HG02759 (cell line): ENCODE results near the gene REEP1.
A peak's percentile ranks its signal among the peaks of the same experiment; 100 is the strongest.
"Not testable (repeated sequence)": the region's sequence is repeated elsewhere in the genome, so short reads cannot be mapped to it uniquely, and the experiment has no call there.

ENCODE experiments used
- ATAC-seq: cut with Tn5 transposase; IDR thresholded peaks from one replicate; pipeline ENCODE4 v1.9.1; 2021; ENCODE audit warnings: mild to moderate bottlenecking, moderate library complexity; ENCODE audit not compliant: unreplicated experiment

Gene REEP1

DNA sequence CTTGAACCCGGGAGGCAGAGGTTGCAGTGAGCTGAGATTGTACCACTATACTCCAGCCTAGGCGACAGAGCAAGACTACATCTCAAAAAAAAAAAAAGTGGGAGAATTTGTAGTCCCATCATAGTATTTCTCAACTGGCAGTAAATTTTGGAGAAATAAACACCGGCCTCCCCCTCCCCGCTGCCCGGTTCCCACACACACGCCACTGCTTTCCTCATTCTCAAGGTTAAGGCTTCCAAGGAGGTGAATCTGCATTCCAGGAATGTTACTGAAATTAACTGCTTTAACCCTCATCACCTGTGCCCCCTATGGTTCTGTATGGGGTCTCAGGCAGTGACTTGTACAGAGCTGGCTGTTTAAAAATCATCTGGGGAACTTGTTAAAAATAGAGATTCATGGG is 88.2 kb downstream of the REEP1 start:
- no peak for ATAC-seq

DNA sequence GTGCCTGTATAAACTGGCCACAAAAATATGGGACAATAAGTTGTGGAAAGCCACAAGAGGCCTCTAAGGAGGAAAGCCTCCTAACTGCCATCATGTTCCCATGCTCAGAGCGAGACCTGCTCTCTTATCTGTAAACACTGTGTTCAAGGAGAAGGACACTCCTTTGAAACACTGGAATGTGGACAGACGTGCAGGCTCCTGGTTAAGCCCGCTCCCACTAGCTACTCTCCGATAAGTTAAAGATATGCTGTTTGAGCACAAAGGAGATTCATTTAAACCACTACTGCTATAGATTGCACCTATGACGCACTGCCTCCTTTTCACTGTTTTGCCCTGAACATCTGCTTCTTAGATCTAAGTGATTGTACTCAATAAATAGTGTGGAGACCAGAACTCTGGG is 92.2 kb downstream of the REEP1 start:
- not testable (repeated sequence) for ATAC-seq

DNA sequence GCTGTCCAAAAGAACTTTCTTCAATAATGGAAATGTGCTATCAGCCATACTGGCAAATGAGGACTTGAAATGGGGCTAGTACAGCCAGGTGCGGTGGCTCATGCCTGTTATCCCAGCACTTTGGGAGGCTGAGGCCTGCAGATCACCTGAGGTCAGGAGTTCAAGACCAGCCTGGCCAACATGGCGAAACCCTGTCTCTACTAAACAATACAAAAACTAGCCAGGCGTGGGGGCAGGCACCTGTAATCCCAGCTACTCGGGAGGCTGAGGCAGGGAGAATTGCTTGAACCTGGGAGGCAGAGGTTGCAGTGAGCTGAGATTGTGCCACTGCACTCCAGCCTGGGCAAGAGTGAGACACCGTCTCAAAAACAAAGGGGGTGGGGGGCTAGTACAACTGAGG is 92.6 kb downstream of the REEP1 start:
- ATAC-seq: not testable (repeated sequence)

DNA sequence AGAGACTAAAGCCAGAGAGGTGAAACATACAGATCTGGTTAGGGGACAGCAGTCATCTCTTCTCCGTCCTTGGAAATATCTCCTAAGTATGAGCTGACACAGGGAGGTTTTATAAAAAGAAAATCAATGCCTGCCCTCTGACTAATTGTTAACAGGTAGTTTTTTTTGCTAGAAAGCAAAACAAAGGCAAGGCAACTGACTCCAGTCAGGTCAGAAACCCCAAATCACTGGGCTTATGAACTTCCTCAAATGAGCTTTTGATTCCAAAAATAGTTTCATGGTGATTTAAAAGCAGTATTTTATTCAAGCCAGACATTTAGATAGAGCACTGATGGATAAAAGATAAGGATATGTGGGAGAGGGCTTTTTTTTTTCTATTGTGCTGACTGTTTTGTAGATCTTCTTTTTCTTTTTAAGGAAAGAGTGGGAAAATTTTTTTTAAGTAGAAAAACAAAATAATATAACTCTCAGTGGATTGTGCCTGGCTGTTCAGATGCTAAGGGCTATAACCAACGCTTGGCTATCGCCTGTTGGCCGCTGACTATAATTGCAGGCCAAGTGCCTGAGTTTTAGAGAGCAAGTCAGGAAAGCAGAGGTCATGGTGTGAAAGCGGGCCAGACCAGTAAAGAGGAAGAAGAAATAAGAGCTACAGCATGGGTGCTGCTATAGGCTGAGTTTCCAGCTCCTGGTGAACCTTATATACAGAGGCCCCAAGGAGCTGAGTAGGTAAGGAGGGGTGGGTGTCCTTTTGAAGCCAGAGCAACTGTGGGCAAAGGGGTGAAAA is 93.3 kb downstream of the REEP1 start:
- peak; percentile 57 for ATAC-seq

DNA sequence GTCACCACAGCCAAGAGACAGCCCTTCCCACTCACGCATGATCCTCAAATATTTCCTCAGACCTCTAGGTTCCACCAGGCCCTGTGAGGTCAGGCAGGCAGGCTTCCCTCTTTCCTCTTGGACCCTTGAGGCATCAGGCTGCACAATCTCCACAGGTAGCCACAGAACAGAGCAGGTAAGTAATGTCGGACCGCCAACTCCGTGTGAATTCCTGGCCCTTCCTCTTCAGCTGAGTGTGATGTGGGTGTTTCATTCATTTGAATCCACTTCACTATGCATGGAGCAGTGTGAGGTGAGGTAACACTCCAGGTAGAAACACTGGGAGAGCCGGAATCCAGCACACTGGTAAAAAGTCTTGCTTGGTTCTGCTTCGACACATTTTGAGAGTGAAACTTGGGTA is 94.2 kb downstream of the REEP1 start:
- ATAC-seq: no peak

DNA sequence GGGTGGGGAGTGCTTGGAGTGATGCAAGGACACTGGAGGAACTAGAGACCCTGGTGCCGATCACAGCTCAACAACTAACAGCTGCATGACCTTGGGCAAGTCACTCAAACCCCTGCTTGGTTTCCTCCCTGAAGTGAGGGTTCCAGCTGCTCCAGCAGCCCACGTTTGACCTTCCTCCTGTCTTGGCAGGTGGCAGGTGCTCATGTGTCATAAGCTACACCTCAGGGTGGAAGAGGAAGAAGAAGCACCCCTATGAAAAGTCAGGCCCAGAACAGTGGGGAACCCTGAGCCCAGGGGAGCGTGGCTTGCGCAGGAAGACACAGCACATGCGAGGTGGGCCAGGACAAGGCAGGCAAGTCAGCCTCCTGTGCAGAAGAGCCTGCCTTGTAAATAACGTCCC is 95.8 kb downstream of the REEP1 start:
- ATAC-seq: no peak

DNA sequence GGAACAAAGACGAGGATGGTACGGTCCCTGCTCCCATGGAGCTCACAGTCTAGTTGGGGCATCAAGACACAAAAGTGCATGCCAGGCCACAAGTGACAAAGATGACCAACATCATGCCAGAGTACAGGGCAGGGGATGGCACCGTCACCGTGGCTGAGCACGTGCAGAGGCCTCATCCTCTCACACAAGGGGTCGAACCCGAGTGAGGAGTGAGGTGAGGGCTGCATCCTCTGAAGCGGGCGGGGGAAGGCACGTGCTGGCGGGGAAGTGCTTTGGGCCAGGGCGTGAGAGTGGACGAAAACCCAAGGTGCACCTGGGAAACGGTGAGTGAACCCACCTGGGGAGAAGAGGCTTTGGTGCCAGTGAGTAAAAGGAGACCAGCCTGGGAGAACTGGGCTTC is 97.2 kb downstream of the REEP1 start:
- ATAC-seq: no peak

DNA sequence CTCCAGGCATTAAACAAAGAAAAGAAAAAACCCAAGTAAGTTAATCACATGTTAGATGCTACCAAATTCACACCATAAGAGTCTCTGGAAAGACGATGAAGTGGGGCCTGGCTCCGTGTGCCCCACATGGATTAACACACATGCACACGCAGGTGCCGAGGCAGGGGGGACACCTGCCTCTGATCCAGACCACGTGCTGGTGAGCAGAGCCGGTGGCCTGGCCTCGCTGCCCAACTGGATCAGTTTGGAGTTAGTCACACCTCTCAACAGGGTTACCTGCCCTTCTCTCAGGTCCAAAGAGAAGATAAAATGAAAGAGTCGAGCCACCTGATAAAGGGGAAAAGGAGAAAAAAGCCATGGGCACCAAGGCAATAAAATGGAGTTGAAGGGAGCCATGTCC is 97.7 kb downstream of the REEP1 start:
- no peak for ATAC-seq

DNA sequence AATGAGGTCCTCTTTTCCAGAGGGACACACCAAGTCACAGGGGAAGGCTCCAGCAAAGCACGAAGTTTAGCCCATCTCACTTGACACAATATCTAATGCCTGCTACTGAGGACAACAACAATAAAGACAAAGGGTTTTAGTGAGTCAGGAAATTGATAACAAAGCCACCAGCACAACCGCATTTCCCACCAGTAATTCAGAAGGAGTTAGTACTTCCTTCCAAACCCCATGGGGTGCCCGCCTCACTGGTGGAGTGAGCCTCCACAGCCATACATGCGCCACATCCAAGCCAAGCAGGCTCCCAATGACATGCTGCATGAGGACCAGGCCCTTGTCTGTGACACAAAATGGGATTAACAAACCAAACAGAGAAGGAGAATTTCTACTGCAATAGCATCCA is 98.1 kb downstream of the REEP1 start:
- no peak for ATAC-seq

DNA sequence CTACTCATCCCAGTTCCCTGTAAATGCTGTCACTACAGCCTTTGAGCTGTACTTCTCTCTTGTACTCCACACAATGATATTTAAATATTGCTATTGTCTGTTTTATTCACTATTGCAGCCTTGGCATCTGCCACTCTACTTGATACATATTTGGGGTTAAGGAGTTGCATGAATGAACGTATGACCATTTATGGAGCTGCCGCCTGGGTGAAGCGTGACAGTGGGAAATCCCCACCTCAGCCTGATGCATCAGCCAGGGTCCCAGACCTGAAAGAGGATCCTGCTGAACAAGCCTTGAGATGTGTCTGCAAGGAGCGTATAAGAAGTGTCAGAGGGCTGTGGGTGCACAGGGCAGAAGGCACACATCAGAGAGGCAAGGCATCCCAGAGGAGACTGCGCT is 99.1 kb downstream of the REEP1 start:
- peak; percentile 97 for ATAC-seq

DNA sequence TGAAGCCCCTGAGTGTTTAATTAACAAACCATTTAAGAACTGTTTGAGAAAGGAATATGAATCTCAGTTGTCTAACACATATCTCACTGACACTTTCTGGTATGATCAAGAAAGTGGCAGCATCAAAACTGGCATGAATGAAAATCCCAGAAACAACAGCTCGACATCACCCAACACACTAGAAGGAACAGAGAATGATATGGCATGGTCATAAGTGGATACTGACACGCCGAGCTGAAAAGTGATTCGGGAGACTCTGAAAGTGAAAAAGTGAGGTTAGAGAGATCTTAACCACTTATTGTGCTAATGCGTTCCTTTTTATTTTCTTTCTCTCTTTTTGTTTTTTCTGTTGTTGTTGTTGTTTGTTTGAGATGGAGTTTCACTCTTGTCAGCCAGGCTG is 100.3 kb downstream of the REEP1 start:
- ATAC-seq: no peak

DNA sequence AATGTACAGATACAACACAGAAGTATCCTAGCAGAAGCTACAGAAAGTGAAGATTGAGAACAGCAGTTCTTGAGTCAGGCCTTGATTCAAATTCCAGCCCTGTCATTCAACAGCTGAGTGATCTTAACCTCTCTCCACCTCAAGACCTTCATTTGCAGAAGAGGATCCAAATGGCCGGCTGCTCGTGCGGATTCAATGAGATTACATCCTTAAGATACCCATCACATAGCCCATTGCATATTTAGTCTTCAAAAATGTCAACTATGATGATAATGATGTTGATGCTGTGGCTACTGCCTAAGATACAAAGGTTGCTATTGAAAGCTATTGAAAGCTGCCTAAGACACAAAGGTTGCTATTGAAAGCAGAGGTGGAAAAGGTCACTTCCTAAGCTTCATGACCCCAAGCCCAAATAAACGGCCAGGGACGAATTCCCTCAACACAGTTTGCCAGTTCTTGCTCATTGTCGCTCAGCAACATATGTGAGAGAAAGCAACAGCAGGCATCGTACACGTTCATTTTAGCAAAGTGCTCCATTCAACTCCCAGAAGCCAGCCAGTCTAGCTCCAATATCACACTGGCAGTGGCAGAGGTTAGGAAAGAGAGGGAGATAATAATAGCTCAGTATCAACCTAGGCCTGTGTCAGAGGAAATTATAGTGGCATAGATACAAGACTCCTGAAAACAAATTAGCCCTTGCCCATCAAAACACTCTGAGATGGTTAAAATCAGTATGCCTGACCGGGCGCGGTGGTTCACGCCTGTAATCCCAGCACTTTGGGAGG is 102.0 kb downstream of the REEP1 start:
- no peak for ATAC-seq

DNA sequence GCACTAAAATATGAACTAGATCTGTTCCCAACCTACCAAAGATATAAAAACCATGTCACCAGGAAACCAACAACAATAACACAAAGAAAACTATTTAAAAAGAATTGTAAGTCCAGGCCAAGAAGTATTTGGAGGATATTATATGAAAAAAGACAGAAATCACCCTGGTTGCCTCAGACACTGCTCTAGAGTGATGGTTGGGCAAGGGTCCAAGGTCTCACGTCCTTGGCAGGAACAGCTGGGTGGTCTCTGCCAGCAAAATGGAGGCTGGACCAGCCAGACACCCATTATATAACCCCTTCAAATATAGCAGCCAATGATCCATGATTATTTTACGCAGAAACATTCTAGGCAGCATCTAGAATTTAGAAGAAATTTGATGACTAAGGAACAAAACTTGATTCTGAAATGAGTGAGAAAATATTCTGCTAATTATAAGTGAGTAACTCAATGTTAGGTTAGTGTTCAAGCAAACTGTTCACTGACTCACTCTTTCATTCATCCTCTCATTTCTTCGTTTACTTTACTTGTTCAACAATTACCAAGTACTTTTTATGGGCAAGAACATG is 102.8 kb downstream of the REEP1 start:
- ATAC-seq: no peak

DNA sequence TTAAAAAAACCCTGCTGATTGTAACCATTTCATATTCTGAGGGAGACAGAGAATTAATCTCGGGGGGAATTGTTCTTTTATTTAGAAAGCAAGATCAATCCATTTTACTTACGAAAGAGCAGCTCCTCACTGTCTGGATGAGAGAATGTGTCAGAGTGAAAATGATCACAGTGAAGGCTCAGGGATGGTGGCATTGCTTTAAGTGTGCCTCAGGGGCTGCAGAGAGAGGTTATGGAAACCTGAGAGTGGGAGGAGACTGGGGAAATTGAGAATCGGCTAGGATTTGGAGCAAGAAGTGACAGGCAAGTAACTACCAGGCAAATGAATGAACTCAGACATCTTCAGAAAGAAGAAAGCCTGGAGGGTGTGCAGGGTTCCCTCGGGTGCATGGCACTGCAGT is 104.0 kb downstream of the REEP1 start:
- ATAC-seq: no peak

DNA sequence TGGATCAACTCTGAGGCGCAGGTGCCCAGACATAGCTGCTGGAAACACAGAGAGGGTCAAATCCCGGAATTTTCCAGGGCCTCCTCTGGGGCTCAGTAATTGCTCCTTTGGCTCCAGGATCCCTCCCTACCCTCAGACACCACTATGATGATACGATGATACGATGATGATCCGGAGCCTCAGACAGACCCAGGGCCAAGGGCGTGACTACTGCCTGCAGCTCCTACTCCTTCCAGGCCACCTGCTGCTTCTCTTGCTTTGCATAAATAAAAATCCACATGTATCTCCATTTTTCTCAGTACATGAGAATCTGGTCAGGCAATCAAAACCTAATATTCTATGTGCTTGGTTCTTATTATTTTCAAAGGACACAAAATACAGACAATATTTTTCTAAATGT is 104.5 kb downstream of the REEP1 start:
- ATAC-seq: no peak

DNA sequence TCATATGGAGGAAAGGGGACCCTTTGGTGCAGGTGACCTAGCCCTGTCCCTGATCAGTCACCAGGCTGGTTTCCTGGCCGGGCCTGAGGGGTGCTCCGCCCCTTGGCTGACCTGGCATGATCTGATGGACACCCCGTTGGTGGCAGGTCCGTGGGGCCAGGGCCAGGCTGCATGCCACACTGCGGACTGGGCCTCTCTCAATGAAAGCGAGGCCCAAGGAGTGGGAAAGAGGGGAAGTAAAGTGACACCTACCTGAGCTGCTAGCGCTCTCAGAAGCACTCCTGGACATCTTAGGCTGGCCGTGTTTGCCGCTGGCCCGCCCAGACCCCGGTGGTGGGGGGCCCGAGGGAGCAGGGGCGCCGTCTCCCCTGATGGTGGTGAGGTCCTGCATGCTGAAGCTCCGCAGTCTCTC is 105.0 kb downstream of the REEP1 start:
- no peak for ATAC-seq

DNA sequence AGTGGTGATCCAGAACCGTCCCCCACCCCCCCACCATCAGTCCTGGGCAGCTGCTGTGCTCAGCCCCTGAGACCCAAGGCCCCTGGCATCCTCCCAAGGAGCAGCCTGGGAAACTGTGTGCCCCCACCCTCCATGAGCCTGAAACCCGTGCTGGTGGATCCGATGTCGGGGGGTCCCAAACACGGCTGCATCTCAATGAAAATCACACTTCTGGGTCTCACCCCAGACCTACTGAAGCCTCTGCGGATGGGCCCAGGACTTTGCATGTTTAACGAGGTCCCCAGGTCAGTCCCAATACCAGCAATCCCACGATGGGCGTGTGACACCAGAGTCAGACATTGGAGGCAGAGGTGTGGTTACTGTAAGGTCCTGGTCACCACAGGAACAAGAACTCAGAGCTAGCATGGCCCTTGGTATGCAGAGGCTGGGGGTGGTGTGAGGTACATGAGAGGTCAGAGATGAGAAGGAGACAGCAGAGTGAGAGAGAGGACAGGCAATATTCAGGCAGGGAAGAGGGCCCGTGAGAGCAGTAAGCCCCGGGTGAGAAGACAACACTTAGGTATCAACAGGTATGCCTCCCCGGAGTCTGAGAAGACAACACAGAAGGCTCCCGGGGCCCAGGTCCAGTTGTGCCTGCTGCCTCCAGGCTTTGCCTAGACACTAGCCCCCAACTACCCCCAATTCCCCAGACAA is 105.6 kb downstream of the REEP1 start:
- ATAC-seq: no peak

DNA sequence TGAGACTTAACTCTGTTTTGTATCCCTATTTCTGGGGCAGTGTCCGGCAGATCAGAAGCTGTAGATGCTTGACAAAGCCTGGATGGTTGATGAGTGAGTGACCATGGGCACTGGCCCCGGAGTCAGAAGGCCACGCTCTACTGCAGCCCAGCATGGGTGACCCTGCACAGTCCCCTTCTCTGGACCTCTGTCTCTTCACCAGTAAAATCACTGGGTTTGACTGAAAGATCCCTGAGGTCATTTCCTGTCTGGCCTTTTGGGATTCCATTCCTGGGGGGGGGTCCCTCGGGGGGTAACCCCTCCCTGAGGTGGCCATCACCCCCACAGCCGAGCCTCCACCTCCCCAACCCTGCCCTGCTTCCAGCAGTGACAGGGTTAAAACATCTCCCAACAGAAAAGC is 106.5 kb downstream of the REEP1 start:
- no peak for ATAC-seq

DNA sequence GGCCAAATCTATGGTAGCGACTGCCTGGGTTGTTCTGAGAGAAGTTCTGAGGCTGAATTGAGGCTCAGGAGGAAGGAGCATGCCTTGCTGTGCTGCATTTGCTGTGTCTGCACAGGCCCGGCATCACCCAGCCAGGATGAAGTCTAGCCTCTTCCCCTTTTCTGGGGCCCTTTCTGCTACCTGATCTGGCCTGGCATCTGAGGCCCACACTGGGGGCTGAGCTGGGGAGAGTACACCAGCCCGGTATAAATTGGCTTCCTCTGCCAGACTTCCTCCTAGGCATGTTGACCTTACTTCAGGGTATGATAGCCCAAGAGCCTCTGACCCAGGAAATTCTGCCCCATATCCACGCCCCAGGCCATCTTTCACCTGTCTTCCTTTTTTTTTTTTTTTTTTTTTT is 108.2 kb downstream of the REEP1 start:
- ATAC-seq: peak; percentile 48

DNA sequence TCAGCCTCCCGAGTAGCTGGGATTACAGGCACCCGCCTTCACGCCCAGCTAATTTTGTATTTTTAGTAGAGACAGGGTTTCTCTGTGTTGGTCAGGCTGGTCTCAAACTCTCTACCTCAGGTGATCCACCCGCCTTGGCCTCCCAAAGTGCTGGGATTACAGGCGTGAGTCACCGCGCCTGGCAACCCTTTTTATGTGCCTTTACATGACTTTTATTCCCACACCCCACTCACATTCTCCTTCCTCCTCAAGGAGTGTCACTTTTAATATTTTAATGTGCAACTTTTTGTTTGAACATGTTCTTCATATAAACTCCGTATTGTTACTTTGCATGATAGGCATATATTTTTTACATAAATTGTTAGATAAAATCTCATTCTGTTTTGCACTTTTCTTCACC is 108.9 kb downstream of the REEP1 start:
- not testable (repeated sequence) for ATAC-seq

DNA sequence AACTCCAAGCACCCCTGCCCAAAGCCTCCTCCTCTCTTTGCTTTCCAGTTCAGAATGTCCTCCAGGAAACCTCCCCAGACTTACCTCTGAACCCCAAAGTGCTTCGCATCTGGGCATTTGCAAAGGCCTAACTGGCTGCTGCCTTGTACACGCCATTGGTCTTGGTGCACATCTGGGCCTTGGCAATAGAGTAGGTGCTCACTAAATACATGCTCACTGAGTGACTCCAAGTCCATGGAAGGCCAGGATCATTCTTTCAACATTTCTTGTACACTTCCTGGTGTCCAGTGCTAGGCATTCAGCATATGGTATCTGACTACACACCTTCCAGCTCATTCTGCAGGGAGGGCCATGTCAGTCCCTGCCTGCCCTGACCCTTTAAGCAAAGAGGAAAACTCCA is 109.7 kb downstream of the REEP1 start:
- ATAC-seq: no peak
